ENCODE measurements around the gene NUP93. TPM values are rescaled to one million over a fixed set of nuclear protein-coding genes. Genes with fewer than 3 reads are reported as not detected.

Gene NUP93
- total RNA-seq, 1 experiment from 2014 or later = 60.2 TPM

GRCh38 chr16:56779906-56780305, 50.0 kb downstream of the NUP93 start:
- BruUV-seq (replicated peaks) = no TSS peak
- no peak for TF ChIP-seq CTCF (IDR thresholded peaks at IDR 0.05; ENCODE audit: unreplicated experiment)
- Mint-ChIP-seq H3K36me3 (ENCODE audit: insufficient read depth, unreplicated experiment) (no peaks in the 10 kb centered on the region), H3K27ac (ENCODE audit: low read depth, unreplicated experiment) (no peak overlapping the region), H3K4me3 (ENCODE audit: unreplicated experiment) (no peak overlapping the region), H3K9me3 (ENCODE audit: unreplicated experiment) (no peaks in the 10 kb centered on the region), H3K4me1 (ENCODE audit: insufficient read depth, unreplicated experiment) (peaks cover 21% of the 10 kb centered on the region), H3K27me3 (ENCODE audit: insufficient read depth, unreplicated experiment) (no peaks in the 10 kb centered on the region)
- ChIA-PET CTCF (interaction anchor here (1.0 to 1.6 kb wide), 3 partner anchors 9 to 47 kb away, joined by 3 to 6 read pairs (median 3); no protein-coding TSS in a partner anchor), POLR2A (no interaction called here)
- DNase-seq (ENCODE audit: unreplicated experiment) = no peak
- intact Hi-C loops (cut with micrococcal nuclease) = no loop called here

GRCh38 chr16:56780646-56781045, 50.7 kb downstream of the NUP93 start:
- Mint-ChIP-seq H3K27ac (ENCODE audit: low read depth, unreplicated experiment) (no peak overlapping the region), H3K4me3 (ENCODE audit: unreplicated experiment) (no peak overlapping the region), H3K9me3 (ENCODE audit: unreplicated experiment) (no peaks in the 10 kb centered on the region), H3K36me3 (ENCODE audit: insufficient read depth, unreplicated experiment) (no peaks in the 10 kb centered on the region), H3K27me3 (ENCODE audit: insufficient read depth, unreplicated experiment) (no peaks in the 10 kb centered on the region), H3K4me1 (ENCODE audit: insufficient read depth, unreplicated experiment) (peaks cover 21% of the 10 kb centered on the region)
- no peak for TF ChIP-seq CTCF (IDR thresholded peaks at IDR 0.05; ENCODE audit: unreplicated experiment)
- ChIA-PET POLR2A (no interaction called here), CTCF (interaction anchor here (0.6 to 1.6 kb wide), 4 partner anchors 8 to 305 kb away, joined by 3 to 6 read pairs (median 3); no protein-coding TSS in a partner anchor)
- DNase-seq (ENCODE audit: unreplicated experiment) = no peak
- intact Hi-C loops (cut with micrococcal nuclease) = no loop called here
- no TSS peak for BruUV-seq (replicated peaks)

DNA sequence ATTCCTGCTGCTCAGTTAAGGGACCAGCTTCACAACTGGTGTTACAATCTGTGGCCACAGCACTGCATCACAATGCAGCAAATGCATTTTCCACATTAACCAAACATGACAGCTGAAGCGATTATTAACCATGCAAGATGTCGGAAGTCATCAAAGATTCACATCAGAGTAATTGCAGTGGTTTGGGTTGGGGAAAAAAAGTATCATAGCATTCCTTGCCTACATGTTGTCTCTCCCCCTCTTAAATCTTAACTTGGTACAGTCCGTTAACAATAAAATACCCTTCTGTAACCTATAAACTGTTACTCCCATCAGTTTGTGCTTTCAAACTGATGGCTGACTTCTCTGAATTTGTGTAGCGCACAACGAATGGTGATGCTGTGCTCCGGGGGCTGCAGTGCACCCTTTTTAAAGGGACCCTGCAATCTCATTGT, 51.6 kb downstream of the NUP93 start:
- BruUV-seq (replicated peaks) = no TSS peak
- H3K4me1 Mint-ChIP-seq (ENCODE audit: insufficient read depth, unreplicated experiment) = peaks cover 19% of the 10 kb centered on the region
- CTCF ChIA-PET = interaction anchor here (0.8 to 1.6 kb wide), 2 partner anchors 12 to 205 kb away, joined by 3 to 4 read pairs; no protein-coding TSS in a partner anchor
- TF ChIP-seq CTCF (IDR thresholded peaks at IDR 0.05; ENCODE audit: unreplicated experiment) = no peak
- no peak overlapping the region for H3K4me3 Mint-ChIP-seq (ENCODE audit: unreplicated experiment)
- H3K9me3 Mint-ChIP-seq (ENCODE audit: unreplicated experiment) = no peaks in the 10 kb centered on the region
- no peaks in the 10 kb centered on the region for H3K27me3 Mint-ChIP-seq (ENCODE audit: insufficient read depth, unreplicated experiment)
- no peak overlapping the region for H3K27ac Mint-ChIP-seq (ENCODE audit: low read depth, unreplicated experiment)
- POLR2A ChIA-PET = no interaction called here
- H3K36me3 Mint-ChIP-seq (ENCODE audit: insufficient read depth, unreplicated experiment) = no peaks in the 10 kb centered on the region
- DNase-seq (ENCODE audit: unreplicated experiment) = no peak
- intact Hi-C loops (cut with micrococcal nuclease) = no loop called here

- H3K4me3 Mint-ChIP-seq (ENCODE audit: unreplicated experiment) = no peak overlapping the region
- no TSS peak for BruUV-seq (replicated peaks)
- POLR2A ChIA-PET = interaction anchor here (0.8 to 1.3 kb wide), 2 partner anchors 41 to 175 kb away, joined by 3 to 6 read pairs; partner anchors contain the start of gene MT2A
- no peaks in the 10 kb centered on the region for H3K27me3 Mint-ChIP-seq (ENCODE audit: insufficient read depth, unreplicated experiment)
- no peak for TF ChIP-seq CTCF (IDR thresholded peaks at IDR 0.05; ENCODE audit: unreplicated experiment)
- intact Hi-C loops (cut with micrococcal nuclease) = no loop called here
- peaks cover 8% of the 10 kb centered on the region for H3K4me1 Mint-ChIP-seq (ENCODE audit: insufficient read depth, unreplicated experiment)
- H3K36me3 Mint-ChIP-seq (ENCODE audit: insufficient read depth, unreplicated experiment) = peaks cover 5% of the 10 kb centered on the region
- no peak for DNase-seq (ENCODE audit: unreplicated experiment)
- H3K9me3 Mint-ChIP-seq (ENCODE audit: unreplicated experiment) = no peaks in the 10 kb centered on the region
- no peak overlapping the region for H3K27ac Mint-ChIP-seq (ENCODE audit: low read depth, unreplicated experiment)
- CTCF ChIA-PET = interaction anchor here (0.9 to 1.3 kb wide), 4 partner anchors 9 to 81 kb away, joined by 3 to 8 read pairs (median 3); no protein-coding TSS in a partner anchor
These were observed 53.4 kb downstream of the NUP93 start for GRCh38 chr16:56783344-56783743.

Data from MCF 10A (cell line).